HG02943 (cell line): ENCODE data around the gene COG3.
A peak's percentile ranks its signal among the peaks of the same experiment; 100 is the strongest.
"Not testable (repeated sequence)": the region's sequence is repeated elsewhere in the genome, so short reads cannot be mapped to it uniquely, and the experiment has no call there.

ENCODE experiments used
- ATAC-seq: cut with Tn5 transposase; IDR thresholded peaks from one replicate; pipeline ENCODE4 v1.9.1; 2021; ENCODE audit warnings: mild to moderate bottlenecking, low read depth, moderate library complexity; ENCODE audit not compliant: unreplicated experiment

COG3 gene

GRCh38 chr13:45464687-45465453, at the start of gene COG3:
Gene COG3, plus strand, starts transcription at chr13:45464939. Its CDS starts 98 bp downstream, at chr13:45465037.
- ATAC-seq: peak; percentile 92

GRCh38 chr13:45415112-45415511, 49.6 kb upstream of the COG3 start:
- no peak for ATAC-seq

- ATAC-seq: no peak
These were observed 48.1 kb upstream of the COG3 start for GRCh38 chr13:45416516-45417128.

- peak; percentile 92 for ATAC-seq
These were observed 46.8 kb upstream of the COG3 start, which contains the start of gene SLC25A30 for GRCh38 chr13:45417790-45418534. Gene SLC25A30, minus strand, starts transcription at chr13:45418373. Its CDS starts 6,948 bp downstream, at chr13:45411425.

- not testable (repeated sequence) for ATAC-seq
These were observed 45.4 kb upstream of the COG3 start for GRCh38 chr13:45419389-45419788.

GRCh38 chr13:45419945-45420344, 44.8 kb upstream of the COG3 start:
- ATAC-seq: no peak

- no peak for ATAC-seq
These were observed 41.9 kb upstream of the COG3 start for GRCh38 chr13:45422731-45423292.

- ATAC-seq: not testable (repeated sequence)
These were observed 38.5 kb upstream of the COG3 start for GRCh38 chr13:45426056-45426841.

GRCh38 chr13:45432737-45433380, 31.9 kb upstream of the COG3 start:
- ATAC-seq: no peak

- no peak for ATAC-seq
These were observed 31.4 kb upstream of the COG3 start for GRCh38 chr13:45433381-45433790.

GRCh38 chr13:45434556-45435371, 30.0 kb upstream of the COG3 start:
- ATAC-seq: no peak

- ATAC-seq: no peak
These were observed 28.4 kb upstream of the COG3 start for GRCh38 chr13:45436332-45436731.

GRCh38 chr13:45436953-45437352, 27.8 kb upstream of the COG3 start:
- ATAC-seq: no peak

- ATAC-seq: no peak
These were observed 26.8 kb upstream of the COG3 start for GRCh38 chr13:45437947-45438346.

- ATAC-seq: no peak
These were observed 25.7 kb upstream of the COG3 start for GRCh38 chr13:45439008-45439407.

GRCh38 chr13:45439781-45440462, 24.8 kb upstream of the COG3 start:
- no peak for ATAC-seq

- no peak for ATAC-seq
These were observed 23.1 kb upstream of the COG3 start for GRCh38 chr13:45441633-45442032.

GRCh38 chr13:45445053-45445452, 19.7 kb upstream of the COG3 start:
- ATAC-seq: no peak
